AG09319 (cell line): Measurements from ENCODE around the gene TUBB8.

Source experiments
- DNase-seq: peaks from one replicate; pipeline ENCODE4 v3.0.0-alpha.2; 2010; ENCODE audit warnings: low read depth; ENCODE audit errors: extremely low read depth
- TF ChIP-seq, protein P1 (sequence below): IDR thresholded peaks from 2 replicates; pipeline ENCODE4 v1.5.1; 2011; ENCODE audit warnings: low read depth, mild to moderate bottlenecking, inconsistent platforms, low read length, moderate library complexity

Gene TUBB8

DNA sequence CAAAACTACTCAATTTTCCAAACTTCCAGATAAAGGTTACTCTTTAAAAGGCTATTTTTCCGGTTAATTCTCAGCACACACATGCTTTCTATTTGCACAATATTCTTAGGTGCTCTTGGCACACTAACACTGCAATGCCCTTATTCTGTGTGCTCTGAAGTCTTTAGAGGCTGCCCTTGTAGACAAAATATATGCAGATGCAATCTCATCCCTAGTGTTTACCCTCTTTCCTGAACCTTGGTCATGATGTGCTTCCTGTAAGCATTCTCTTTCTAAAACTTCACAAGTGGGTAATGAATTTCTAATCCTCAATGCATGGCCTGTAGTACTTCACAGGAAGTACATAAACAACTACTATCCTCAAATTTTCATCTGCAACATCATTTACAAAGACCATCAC is 41.1 kb upstream of the TUBB8 start:
- TF ChIP-seq, protein P1, sequence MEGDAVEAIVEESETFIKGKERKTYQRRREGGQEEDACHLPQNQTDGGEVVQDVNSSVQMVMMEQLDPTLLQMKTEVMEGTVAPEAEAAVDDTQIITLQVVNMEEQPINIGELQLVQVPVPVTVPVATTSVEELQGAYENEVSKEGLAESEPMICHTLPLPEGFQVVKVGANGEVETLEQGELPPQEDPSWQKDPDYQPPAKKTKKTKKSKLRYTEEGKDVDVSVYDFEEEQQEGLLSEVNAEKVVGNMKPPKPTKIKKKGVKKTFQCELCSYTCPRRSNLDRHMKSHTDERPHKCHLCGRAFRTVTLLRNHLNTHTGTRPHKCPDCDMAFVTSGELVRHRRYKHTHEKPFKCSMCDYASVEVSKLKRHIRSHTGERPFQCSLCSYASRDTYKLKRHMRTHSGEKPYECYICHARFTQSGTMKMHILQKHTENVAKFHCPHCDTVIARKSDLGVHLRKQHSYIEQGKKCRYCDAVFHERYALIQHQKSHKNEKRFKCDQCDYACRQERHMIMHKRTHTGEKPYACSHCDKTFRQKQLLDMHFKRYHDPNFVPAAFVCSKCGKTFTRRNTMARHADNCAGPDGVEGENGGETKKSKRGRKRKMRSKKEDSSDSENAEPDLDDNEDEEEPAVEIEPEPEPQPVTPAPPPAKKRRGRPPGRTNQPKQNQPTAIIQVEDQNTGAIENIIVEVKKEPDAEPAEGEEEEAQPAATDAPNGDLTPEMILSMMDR: no peak
- DNase-seq: no peak

DNA sequence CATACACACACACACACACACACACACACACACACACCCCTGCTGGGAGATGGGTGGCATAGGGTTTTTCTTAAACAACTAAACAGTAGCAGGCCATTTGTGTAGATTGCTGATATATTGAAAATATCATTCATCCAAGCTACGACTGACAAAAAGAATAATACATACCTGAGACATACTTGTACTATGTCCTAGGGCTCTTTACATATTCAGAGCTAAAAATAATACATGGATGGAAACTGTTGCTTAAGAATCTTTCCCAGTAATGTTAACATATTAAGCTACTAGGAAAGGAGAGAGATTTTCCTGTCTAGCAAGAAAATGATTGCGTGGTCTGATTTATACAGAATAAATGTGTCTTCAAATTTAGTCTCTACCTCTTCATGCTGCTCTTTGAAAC is 40.2 kb upstream of the TUBB8 start:
- TF ChIP-seq, protein P1: no peak
- DNase-seq: no peak

DNA sequence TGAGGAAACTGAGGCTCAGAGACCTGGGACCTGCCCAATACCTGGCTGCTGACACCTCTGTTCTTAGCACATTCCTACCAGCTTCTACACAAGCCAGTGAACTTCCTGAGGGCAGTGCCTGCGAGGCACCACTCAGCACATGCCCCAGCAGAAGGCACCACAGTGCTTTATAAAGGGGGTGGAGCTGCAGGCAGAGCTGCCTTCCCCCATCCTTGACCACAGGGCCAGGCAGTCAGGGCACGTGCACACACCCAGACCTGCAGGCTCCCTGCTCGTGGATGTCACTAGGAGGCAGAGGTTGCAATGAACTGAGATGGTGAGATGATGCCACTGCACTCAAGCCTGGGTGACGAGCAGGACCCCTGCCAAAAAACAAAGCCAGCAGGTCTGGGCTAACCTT is 39.2 kb upstream of the TUBB8 start:
- no peak for DNase-seq
- TF ChIP-seq, protein P1: no peak

DNA sequence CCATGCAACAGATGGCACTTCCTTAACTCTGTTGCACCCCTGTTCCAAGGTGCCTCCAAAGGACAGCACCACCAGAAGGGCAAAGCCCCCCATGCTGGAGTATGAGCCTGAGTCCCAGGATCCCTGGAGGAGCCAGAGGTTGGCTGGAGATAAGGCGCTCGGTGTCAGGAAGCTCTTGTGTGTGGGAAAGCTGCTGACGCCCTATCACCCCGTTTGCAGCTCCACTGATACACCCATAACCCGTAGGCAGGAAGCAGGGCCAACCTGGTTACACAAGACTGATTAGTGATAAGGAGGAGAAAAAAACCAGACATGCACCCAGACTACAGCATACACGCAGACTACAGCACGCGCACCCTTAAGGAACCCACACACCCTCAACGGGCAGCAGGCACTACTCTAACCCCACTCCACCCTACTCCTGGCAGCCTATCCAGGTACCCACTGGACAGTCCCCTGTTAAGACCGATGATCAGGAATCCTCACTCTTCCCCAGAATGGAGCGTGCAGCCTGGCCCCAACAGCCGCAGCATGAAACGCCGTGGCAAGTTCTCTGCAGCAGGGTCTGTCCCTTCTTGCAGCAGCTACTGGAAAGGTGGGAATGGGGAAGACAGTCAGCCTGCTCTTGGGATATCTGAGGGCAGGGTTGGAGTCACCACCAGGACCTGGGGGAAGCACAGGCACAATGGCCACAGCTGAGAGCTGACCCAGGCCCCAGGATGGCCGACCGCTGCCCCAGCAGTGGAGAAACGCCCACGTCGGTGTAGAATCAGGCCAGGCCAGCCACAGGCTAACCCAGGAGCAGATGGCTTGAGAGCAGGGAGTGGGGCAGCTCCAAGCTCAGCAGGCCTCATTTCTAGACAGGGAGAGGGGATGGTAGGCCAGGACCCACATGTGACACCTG is 38.3 kb upstream of the TUBB8 start:
- TF ChIP-seq, protein P1: no peak
- DNase-seq: no peak

DNA sequence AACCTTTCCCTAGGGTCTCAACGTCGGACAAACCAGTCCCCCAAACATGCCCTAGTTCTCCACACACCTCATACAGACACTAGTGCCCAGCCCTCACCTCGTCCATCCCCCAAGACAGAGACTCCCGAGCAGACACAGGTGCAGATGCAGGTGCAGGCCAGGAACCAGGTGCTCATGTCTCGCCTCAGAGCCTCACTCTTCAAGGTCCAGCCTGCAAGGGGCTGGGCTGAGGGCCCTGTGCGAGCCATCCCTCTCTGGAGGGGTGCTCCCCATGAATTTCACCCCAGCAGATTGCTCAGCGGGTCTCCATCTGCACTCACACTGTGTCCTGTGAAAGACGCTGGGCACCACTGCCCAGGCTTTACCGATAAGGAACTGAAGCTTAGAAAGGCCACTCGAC is 36.9 kb upstream of the TUBB8 start:
- DNase-seq: no peak
- TF ChIP-seq, protein P1: no peak

DNA sequence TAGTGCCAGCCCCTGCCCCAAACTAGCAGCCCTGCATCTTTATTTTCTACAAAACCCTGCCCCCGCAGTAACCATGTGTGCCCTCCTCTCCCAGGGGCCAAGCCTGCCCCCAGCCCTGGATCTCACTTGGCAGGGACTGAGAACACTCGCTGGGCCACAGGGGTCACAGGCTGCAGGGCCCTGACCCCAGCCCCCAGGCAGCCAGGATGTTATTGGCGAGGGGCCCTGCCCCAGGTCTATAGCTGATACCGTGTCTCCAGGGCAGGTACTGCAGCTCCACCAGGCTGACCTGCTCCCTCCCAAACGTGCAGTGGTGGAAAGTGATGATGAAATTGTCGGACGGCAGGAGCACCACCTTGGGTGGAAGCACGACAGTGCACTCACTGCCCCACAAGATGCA is 35.9 kb upstream of the TUBB8 start:
- DNase-seq: no peak
- TF ChIP-seq, protein P1: no peak

DNA sequence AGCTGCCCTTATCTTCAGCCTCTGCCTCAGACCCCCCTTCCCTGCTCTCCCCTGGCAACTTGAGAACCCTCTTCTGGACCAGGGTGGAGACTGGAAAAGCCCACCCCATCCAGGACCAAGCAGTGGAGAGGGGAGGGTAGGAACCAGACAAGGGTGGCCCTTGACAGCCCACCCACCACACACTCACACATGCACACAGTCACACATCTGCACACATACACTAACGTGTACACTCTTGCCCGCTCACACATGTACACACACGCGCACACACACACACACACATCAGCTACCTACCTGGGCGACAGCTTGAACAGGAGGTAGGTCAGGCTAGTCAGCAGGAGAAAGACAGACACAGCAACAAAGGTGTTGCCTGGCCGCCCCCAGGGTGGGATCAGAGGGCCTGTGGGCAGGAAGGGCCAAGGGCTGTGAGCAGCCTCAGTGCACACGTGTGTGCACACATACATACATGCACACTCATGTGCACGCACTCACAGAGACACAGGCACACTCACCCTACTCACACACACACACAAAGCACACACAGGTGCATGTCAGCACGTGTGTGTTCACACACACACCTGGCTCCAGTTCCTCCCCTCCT is 34.9 kb upstream of the TUBB8 start:
- TF ChIP-seq, protein P1: no peak
- DNase-seq: no peak
